ENCODE data around the gene MAD1L1. TPM values are rescaled to one million over a fixed set of nuclear protein-coding genes. Genes with fewer than 3 reads are reported as not detected.
A peak's percentile ranks its signal among the peaks of the same experiment; 100 is the strongest.

Gene MAD1L1
- total RNA-seq, 2 experiments from 2014 or later = 58.3 to 65.3 TPM

DNA sequence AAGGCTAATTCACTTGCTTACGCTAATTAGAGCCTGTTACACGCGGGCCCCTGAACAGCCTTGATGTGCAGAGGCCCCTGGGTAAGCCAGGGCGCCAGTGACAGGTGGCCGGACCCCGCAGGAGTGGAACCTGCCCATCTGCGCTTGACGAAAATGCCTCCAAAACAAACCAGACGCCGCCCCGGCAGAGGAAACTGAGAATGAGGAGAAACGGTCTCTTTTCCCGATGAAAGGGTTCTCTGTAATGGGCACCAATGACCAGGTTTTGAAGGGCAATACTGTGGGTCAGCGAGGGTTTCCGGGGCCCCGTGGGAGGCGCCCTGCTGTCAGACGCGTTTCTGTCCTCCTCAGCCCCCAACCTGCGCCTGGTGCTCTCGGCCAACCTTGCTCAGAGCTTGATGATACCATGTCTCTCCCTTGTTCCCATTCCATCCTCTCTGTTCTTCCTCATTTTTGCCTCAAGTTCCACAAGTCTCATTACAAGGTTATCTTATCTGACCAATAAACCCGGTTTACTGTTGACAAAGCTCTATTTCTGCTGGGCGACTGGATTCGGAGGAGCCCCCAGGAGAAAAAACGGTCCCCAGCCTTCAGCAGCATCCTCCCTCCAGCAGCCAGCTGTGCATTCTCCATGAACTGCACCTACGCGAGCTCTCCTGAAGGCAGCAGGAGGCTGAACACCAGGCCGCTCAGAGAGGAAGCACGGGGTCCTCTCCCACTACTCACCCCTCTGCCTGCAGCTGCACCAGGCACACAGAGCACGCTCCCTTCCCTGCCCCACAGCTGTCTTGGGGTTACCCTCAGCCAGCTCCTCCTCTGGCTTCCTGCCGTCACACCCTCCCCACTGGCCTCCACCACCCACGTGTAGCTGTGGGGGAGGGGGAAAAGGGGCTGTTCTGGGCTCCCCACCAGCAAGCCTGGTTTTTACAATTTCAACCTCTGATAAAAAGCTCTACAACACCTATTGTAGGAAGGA lies 202.0 kb downstream of the MAD1L1 start:
- peak overlapping the region; percentile 54 for H3K4me2 ChIP-seq (ENCODE audit: low read length)
- ChIA-PET POLR2A (interaction anchor here (1.1 kb wide), 1 partner anchor 11 kb away, joined by 4 read pairs; no protein-coding TSS in a partner anchor), CTCF (ENCODE audit: unreplicated experiment) (no interaction called here)
- H3K9me2 ChIP-seq (ENCODE audit: insufficient read depth, low read length) = no peaks in the 10 kb centered on the region
- H3K79me2 ChIP-seq (ENCODE audit: insufficient read depth, low read depth, low read length) = no peaks in the 10 kb centered on the region
- peak overlapping the region; percentile 0 for H3K4me3 ChIP-seq (ENCODE audit: low read depth, low read length, poor library complexity, severe bottlenecking)
- TF ChIP-seq, protein P1, sequence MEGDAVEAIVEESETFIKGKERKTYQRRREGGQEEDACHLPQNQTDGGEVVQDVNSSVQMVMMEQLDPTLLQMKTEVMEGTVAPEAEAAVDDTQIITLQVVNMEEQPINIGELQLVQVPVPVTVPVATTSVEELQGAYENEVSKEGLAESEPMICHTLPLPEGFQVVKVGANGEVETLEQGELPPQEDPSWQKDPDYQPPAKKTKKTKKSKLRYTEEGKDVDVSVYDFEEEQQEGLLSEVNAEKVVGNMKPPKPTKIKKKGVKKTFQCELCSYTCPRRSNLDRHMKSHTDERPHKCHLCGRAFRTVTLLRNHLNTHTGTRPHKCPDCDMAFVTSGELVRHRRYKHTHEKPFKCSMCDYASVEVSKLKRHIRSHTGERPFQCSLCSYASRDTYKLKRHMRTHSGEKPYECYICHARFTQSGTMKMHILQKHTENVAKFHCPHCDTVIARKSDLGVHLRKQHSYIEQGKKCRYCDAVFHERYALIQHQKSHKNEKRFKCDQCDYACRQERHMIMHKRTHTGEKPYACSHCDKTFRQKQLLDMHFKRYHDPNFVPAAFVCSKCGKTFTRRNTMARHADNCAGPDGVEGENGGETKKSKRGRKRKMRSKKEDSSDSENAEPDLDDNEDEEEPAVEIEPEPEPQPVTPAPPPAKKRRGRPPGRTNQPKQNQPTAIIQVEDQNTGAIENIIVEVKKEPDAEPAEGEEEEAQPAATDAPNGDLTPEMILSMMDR (conservative IDR thresholded peaks at IDR 0.05; ENCODE audit: low read length) = no peak
- TF ChIP-seq EZH2phosphoT487 (IDR thresholded peaks at IDR 0.05; ENCODE audit: borderline replicate concordance, low read depth, low read length) = no peak
- intact Hi-C loops (cut with micrococcal nuclease; ENCODE audit: unreplicated experiment) = loop anchor here (5.0 kb wide), 1 partner anchor 48 kb away; no protein-coding TSS in a partner anchor
- BruUV-seq (replicated peaks) = no TSS peak
- peaks cover 18% of the 10 kb centered on the region; the same call in 1 of the 2 replicates for H3K9me3 ChIP-seq (ENCODE audit: low read length)
- H2AFZ ChIP-seq (ENCODE audit: low read length) = no peak overlapping the region; the same call in 1 of the 2 replicates
- peaks cover 23% of the 10 kb centered on the region for H3K4me1 ChIP-seq (ENCODE audit: insufficient read depth, low read length, poor library complexity, severe bottlenecking)
- no peaks in the 10 kb centered on the region for H4K20me1 ChIP-seq (ENCODE audit: insufficient read depth, low read length)
- peak overlapping the region; percentile 43 for H3K27ac ChIP-seq (ENCODE audit: low read depth, low read length, poor library complexity, severe bottlenecking)
- H3K36me3 ChIP-seq (ENCODE audit: insufficient read depth, low read length) = no peaks in the 10 kb centered on the region; the same call in 1 of the 2 replicates
- peak; percentile 65 for DNase-seq (ENCODE audit: low spot score)

DNA sequence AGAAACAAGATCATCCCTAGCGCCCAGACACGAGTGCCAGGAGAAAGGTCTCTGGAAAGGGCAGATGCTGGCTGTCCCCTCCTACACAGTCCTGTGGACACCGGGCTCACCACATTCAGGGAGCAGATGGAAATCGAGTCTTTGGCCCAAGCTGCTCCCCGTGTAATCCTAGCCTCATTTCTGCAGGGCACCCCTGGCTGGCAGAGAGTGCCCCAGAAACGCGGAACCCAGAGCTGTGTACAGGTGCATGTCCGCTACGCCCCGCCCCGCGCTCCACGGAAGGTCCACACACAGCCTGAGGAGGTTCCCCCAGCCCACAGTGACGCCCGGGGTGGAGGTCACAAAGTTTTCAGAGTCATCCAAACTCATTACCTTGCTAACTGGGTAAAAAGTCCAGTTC lies 202.8 kb downstream of the MAD1L1 start:
- no peak overlapping the region for H3K27ac ChIP-seq (ENCODE audit: low read depth, low read length, poor library complexity, severe bottlenecking)
- H2AFZ ChIP-seq (ENCODE audit: low read length) = no peak overlapping the region
- H3K79me2 ChIP-seq (ENCODE audit: insufficient read depth, low read depth, low read length) = no peaks in the 10 kb centered on the region
- no peak overlapping the region for H3K4me3 ChIP-seq (ENCODE audit: low read depth, low read length, poor library complexity, severe bottlenecking)
- CTCF ChIA-PET (ENCODE audit: unreplicated experiment) = no interaction called here
- no peak for TF ChIP-seq EZH2phosphoT487 (IDR thresholded peaks at IDR 0.05; ENCODE audit: borderline replicate concordance, low read depth, low read length)
- TF ChIP-seq, protein P1 (conservative IDR thresholded peaks at IDR 0.05; ENCODE audit: low read length) = no peak
- H4K20me1 ChIP-seq (ENCODE audit: insufficient read depth, low read length) = no peaks in the 10 kb centered on the region
- H3K4me1 ChIP-seq (ENCODE audit: insufficient read depth, low read length, poor library complexity, severe bottlenecking) = peaks cover 23% of the 10 kb centered on the region
- no peaks in the 10 kb centered on the region for H3K9me2 ChIP-seq (ENCODE audit: insufficient read depth, low read length)
- H3K4me2 ChIP-seq (ENCODE audit: low read length) = no peak overlapping the region
- peaks cover 25% of the 10 kb centered on the region; the same call in 1 of the 2 replicates for H3K9me3 ChIP-seq (ENCODE audit: low read length)
- BruUV-seq (replicated peaks) = no TSS peak
- H3K36me3 ChIP-seq (ENCODE audit: insufficient read depth, low read length) = peaks cover 5% of the 10 kb centered on the region; the same call in 1 of the 2 replicates
- intact Hi-C loops (cut with micrococcal nuclease; ENCODE audit: unreplicated experiment) = loop anchor here (5.0 kb wide), 1 partner anchor 48 kb away; no protein-coding TSS in a partner anchor
- POLR2A ChIA-PET = interaction anchor here (1.5 kb wide), 1 partner anchor 8 kb away, joined by 5 read pairs; no protein-coding TSS in a partner anchor
- no peak for DNase-seq (ENCODE audit: low spot score)

Data from OCI-LY7 (cell line).